Activated T-helper 1 cell treated with Interleukin-2 at 50 U/mL for 16 hours (primary cell): Measurements from ENCODE around the gene C16orf92.

Experiments used
- DNase-seq: peaks from one replicate; pipeline ENCODE4 v3.0.0-alpha.2; 2020; ENCODE audit warnings: low read depth

Gene C16orf92

GRCh38 chr16:30060836-30061554 lies 38.0 kb downstream of the C16orf92 start:
- DNase-seq, result no peak

DNA sequence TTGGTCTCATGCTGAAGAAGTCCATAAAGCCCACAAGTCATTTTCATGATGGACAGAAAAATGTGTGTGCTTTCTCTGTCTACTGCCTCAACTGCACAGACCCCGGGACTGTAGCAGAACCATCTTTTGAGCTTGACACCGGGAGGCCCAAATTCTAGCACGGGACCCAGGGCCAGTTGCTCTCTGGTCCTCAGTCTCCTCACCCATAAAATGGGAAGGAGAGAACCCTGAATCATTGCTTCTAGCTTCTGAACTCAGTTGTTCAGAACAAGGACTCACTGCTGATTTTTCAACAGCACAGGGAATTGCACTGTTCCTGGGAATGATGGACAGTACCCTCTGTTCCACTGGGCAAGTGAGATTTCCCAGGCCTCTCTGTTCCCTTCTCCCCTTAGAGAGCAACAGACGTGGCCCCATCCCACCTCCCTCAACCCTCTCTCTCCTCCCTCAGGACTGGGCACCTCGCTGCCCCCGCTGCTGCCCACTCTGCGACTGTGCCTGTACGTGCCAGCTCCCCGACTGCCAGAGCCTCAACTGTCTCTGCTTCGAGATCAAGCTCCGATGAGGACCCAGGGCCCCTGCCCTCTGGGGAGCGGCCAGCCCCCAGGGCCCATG lies 40.4 kb downstream of the C16orf92 start:
- no peak for DNase-seq

DNA sequence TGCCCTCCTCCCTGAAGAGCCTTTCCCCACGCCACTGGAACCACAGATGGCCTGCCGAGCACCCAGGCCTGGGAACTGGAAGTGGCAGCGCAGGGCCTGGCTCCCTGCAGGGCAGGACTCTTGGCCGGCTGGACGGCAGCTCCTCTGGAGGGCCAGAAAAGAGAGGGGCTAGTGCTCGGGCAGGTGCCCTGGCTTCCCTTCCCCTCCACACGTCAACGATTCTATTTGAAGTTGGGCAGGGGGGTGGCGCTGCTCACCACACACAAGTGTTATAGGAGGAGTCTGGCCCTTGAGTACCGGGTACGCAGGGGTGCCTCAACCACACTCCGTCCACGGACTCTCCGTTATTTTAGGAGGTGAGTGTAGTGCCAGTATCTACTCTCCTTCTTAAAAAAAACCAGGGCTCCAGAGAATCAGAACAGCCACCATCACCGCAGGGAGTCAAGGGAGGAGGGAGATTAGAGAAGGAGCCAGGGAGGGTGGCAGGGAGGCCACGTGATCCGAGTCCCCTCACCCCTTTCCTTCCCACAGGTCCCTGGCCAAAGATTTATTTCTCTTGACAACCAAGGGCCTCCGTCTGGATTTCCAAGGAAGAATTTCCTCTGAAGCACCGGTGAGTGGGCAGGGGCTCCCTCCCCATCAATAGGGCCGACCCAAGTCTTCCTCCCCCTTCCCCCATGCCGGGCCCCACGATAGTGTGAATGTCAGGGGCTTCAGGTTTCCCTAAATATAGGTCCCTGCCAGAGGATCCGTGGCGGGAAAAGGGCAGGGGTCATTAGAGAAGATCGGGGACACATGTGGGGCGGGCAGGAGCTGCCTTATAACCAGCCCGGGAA lies 41.1 kb downstream of the C16orf92 start:
- DNase-seq, result peak; percentile 49

DNA sequence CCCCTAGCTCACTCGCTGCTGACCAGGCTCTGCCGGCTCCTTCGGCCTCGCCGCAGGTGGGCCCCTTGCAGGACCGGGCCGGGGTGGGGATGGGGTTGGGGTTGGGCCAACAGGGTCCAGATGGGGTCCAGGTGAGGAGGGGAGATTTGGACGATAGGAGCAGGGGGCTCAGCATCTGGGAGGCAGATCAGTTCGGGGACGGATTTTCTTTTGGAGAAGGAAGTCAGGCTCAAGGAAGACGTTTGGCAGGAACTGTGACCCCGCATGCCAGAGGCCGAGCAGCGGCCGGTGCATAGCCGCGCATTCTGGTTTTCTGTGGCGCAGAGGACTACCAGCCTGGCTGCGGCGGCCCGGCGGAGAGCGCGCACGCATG lies 41.7 kb downstream of the C16orf92 start:
- DNase-seq, result no peak

GRCh38 chr16:30065102-30065942 lies 42.3 kb downstream of the C16orf92 start, which contains the start of gene ALDOA:
Gene ALDOA, plus strand, starts transcription at chr16:30065760. Its CDS starts 1,138 bp downstream, at chr16:30066898.
- DNase-seq, result peak; percentile 92

DNA sequence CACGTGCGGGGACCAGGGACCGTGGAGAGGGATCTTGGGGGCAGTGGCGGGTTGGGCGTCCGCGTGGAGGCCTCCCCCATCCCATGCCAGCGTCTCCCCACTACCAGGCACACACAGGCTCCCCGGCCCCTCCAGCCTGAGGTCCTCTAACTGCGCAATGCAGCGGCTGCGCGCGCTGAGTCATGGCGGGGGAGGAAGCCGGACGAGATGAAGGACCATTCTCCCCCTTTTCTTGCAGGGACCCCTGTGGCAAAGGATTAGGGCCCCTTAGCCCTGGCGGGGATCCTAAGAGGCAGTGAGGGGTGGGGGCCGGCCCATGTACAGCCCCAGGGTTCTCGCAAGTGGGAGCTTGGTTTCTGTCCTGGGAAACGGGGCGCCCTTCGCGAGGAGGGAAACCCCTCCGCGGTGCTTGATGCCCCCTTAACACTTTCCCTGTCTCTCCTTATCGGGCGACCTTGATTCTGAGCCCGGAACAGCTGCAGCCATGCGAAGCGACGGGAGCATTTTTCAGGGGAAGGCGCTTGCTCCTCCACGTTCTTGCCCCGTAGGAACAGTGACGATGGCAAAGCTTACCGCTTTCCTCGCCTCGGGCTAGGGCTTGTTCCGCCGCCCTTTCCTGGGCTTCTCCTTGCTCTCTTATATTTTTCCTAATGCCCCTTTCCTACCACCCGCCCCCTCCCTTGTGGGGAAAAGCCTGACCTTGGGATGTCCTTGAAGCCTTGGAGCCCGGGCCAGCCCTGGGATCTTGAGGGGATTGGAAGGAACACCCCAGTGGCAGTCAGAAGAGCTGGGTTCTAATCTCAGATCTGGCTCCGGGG lies 43.2 kb downstream of the C16orf92 start:
- no peak for DNase-seq

DNA sequence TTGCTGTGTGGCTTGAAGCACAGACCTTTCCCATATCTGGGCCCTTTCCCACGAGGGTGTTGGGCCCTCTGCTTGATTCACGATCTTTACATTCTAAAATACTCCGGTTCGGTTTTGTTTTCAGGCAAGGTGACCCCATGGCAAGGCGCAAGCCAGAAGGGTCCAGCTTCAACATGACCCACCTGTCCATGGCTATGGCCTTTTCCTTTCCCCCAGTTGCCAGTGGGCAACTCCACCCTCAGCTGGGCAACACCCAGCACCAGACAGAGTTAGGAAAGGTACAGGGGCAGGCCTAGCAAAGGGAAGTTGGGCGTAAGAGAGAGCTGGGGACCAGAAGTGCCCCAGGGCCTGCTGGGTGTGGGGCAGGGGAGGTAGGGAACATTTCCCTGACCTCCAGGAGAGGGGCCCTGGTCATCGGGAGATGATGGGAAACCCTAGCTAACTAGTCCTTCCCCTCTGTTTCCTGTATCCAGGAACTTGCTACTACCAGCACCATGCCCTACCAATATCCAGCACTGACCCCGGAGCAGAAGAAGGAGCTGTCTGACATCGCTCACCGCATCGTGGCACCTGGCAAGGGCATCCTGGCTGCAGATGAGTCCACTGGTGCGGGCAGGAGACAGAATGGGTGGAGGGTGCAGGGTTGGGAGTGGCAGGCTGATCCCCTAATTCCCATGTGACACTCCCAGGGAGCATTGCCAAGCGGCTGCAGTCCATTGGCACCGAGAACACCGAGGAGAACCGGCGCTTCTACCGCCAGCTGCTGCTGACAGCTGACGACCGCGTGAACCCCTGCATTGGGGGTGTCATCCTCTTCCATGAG lies 44.0 kb downstream of the C16orf92 start:
- no peak for DNase-seq

GRCh38 chr16:30067584-30067916 lies 44.6 kb downstream of the C16orf92 start:
- no peak for DNase-seq

DNA sequence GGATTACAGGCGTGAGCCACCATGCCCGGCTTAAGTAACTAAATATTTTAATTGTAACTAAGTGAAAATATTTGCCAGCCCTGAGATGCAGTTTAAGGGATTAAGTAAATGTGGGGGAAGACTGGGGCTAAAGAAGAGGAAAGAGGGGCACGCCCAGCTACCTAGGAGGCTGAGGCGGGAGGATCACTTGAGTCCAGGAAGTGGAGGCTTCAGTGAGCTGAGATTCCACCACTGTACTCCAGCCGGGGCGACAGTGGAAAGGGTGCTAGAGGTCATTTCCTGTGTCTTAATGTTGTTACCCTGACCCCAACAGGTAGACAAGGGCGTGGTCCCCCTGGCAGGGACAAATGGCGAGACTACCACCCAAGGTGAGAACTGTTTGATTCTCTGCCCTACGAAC lies 45.3 kb downstream of the C16orf92 start:
- no peak for DNase-seq

DNA sequence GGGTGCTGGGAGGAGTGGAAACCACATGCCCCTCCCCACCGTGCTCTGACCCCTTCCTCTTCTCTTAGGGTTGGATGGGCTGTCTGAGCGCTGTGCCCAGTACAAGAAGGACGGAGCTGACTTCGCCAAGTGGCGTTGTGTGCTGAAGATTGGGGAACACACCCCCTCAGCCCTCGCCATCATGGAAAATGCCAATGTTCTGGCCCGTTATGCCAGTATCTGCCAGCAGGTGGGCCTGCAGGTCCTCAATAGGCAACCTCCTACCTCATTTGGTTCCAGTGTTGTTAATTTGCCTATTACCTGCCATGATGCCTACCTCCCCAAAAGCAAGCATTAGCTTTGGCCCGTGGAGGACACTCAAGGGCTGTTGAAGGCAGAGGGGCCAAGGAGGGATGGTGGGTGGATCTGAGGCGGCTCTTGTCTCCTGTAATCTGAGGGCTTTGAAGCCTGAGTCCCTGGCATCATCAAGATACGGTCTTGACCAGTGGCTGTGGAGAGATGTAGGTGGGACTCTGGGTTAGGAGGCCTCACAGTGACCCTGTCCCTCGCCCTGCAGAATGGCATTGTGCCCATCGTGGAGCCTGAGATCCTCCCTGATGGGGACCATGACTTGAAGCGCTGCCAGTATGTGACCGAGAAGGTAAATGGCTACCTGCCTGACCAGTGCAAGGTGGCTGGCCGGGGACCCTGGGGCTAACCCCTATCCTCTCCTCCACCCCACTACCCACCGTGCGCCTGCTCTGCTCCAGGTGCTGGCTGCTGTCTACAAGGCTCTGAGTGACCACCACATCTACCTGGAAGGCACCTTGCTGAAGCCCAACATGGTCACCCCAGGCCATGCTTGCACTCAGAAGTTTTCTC lies 46.0 kb downstream of the C16orf92 start:
- peak; percentile 30 for DNase-seq

DNA sequence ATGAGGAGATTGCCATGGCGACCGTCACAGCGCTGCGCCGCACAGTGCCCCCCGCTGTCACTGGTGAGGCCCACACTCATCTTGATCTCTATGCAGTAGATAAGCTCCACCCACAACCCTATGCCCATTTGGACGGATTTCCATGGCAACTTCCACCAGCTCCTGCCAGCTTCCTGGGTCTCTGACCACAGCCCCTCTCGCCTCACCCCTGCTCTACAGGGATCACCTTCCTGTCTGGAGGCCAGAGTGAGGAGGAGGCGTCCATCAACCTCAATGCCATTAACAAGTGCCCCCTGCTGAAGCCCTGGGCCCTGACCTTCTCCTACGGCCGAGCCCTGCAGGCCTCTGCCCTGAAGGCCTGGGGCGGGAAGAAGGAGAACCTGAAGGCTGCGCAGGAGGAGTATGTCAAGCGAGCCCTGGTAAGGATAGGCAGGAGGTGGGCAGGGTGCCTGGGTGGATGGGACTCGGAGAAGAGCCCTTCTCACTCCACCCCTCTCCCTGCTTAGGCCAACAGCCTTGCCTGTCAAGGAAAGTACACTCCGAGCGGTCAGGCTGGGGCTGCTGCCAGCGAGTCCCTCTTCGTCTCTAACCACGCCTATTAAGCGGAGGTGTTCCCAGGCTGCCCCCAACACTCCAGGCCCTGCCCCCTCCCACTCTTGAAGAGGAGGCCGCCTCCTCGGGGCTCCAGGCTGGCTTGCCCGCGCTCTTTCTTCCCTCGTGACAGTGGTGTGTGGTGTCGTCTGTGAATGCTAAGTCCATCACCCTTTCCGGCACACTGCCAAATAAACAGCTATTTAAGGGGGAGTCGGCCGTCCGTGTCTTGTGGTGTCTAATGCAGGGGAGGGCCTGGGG lies 46.8 kb downstream of the C16orf92 start:
- no peak for DNase-seq

DNA sequence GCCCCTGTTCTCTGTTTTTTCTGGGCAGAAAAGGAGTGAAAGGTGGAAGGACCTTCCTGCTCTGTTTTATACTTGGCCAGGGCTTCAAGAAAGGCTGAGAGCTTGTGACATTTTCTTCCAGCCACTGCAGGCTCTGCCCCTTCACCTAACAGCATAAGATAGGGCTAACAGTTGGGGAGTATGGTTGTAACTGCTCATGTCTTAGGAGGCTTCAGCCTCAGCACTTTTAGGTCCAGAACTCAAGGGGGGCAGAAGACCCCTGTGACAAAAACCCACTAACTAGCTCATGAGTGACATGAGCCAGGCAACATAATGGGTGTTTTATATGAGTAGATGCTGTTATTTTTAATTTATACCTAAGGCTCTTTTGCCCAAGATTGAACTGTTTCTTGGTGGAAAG lies 47.5 kb downstream of the C16orf92 start:
- no peak for DNase-seq
